ENCODE data around the gene URB1. TPM values are rescaled to one million over a fixed set of nuclear protein-coding genes. Genes with fewer than 3 reads are reported as not detected.
"Not testable (repeated sequence)": the region's sequence is repeated elsewhere in the genome, so short reads cannot be mapped to it uniquely, and the experiment has no call there.

The URB1 gene
- polyA plus RNA-seq, 3 donors = 3.8 to 9.1 (median 4.0) TPM

- 86 to 90% (median 89%) methylated on average over 7 of the region's 7 CpGs for WGBS, 3 donors
- H3K27ac ChIP-seq (ENCODE audit: low read depth, low read length) = no peak overlapping the region
These were observed 111.3 kb downstream of the URB1 start for GRCh38 chr21:32281531-32281930.

- H3K27ac ChIP-seq (ENCODE audit: low read depth, low read length) = no peak overlapping the region
- WGBS, 3 donors = 2 to 6% (median 4%) methylated on average over 10 of the region's 10 CpGs
These were observed 113.5 kb downstream of the URB1 start for GRCh38 chr21:32279377-32279680.

- no peak within 1 kb of the TSS for H3K27ac ChIP-seq (ENCODE audit: low read depth, low read length)
- 0% methylated on average over 66 to 69 of the region's 69 CpGs for WGBS, 3 donors
These were observed 114.1 kb downstream of the URB1 start, which contains the start of gene MIS18A for GRCh38 chr21:32278518-32279376. Gene MIS18A (minus strand): TSS chr21:32279049. CDS start chr21:32279014, 35 bp downstream.

GRCh38 chr21:32278103-32278502, 114.7 kb downstream of the URB1 start:
- no peak overlapping the region for H3K27ac ChIP-seq (ENCODE audit: low read depth, low read length)
- 1 to 3% (median 2%) methylated on average over 9 of the region's 9 CpGs for WGBS, 3 donors

- no peak overlapping the region for H3K27ac ChIP-seq (ENCODE audit: low read depth, low read length)
- 58 to 91% (median 88%) methylated on average over 4 of the region's 4 CpGs for WGBS, 3 donors
These were observed 116.1 kb downstream of the URB1 start for GRCh38 chr21:32276671-32277070.

- 87 to 91% (median 89%) methylated on average over 4 of the region's 4 CpGs for WGBS, 3 donors
- H3K27ac ChIP-seq (ENCODE audit: low read depth, low read length) = no peak overlapping the region
These were observed 122.1 kb downstream of the URB1 start for GRCh38 chr21:32270748-32271147.

GRCh38 chr21:32265321-32265720, 127.5 kb downstream of the URB1 start:
- 93 to 98% (median 98%) methylated on average over 16 to 23 of the region's 23 CpGs for WGBS, 3 donors
- H3K27ac ChIP-seq (ENCODE audit: low read depth, low read length) = not testable (repeated sequence)

- WGBS, 3 donors = 84 to 93% (median 85%) methylated on average over 5 of the region's 5 CpGs
- no peak overlapping the region for H3K27ac ChIP-seq (ENCODE audit: low read depth, low read length)
These were observed 130.9 kb downstream of the URB1 start for GRCh38 chr21:32261929-32262328.

Other genes starting within 250 kb of the URB1 start
- 1 to 10 TPM; 3.9 to 7.2 (median 4.2) TPM for gene MIS18A, start 114.0 kb downstream of the URB1 start, polyA plus RNA-seq
- 100 to 1,000 TPM in 1 of 3 donors, 10 to 100 TPM in 2; 43.7 to 316 (median 45.5) TPM for gene MRAP, start 94.2 kb downstream of the URB1 start, polyA plus RNA-seq
- gene EVA1C, start 19.7 kb upstream of the URB1 start, polyA plus RNA-seq = 10 to 100 TPM in 2 of 3 donors, 1 to 10 TPM in 1; 7.7 to 59.7 (median 46.8) TPM
- under 1 TPM in 2 of 3 donors, not detected in 1; 0.28 to 0.40 TPM for gene TCP10L, start 192.5 kb upstream of the URB1 start, polyA plus RNA-seq
- gene CFAP298, start 219.4 kb upstream of the URB1 start, polyA plus RNA-seq = 10 to 100 TPM; 20.1 to 31.2 (median 20.9) TPM